Renal cortical epithelial cell (primary cell): ENCODE results near the gene ZNF771. TPM values are rescaled to one million over a fixed set of nuclear protein-coding genes. Genes with fewer than 3 reads are reported as not detected.

Experiments
- DNase-seq: peaks from one replicate; pipeline ENCODE4 v3.0.0-alpha.2; 2011; ENCODE audit warnings: low read depth
- total RNA-seq: library from RNA; depleted of rRNA; stranded (reverse); fragments of >200 nt; gene quantifications from 2 replicates; pipeline ENCODE4 v1.2.3, GENCODE V29; 2014

ZNF771 gene
- 9.0 and 10.1 TPM in 2 replicates for total RNA-seq

- peak; percentile 57 for DNase-seq
Measured at GRCh38 chr16:30407102-30407803, at the start of gene ZNF771. ZNF771 (plus strand) TSS chr16:30407606; CDS start chr16:30408054, 448 bp downstream.

- DNase-seq, result no peak
Measured at GRCh38 chr16:30357715-30358576, 49.5 kb upstream of the ZNF771 start.

GRCh38 chr16:30358577-30358936 lies 48.8 kb upstream of the ZNF771 start:
- DNase-seq, result no peak

GRCh38 chr16:30358990-30359870 lies 48.2 kb upstream of the ZNF771 start:
- no peak for DNase-seq

- no peak for DNase-seq
Measured at GRCh38 chr16:30359871-30360170, 47.6 kb upstream of the ZNF771 start.

- DNase-seq, result no peak
Measured at GRCh38 chr16:30361180-30361579, 46.2 kb upstream of the ZNF771 start.

- no peak for DNase-seq
Measured at GRCh38 chr16:30365200-30365599, 42.2 kb upstream of the ZNF771 start.

- DNase-seq, result no peak
Measured at GRCh38 chr16:30366511-30366910, 40.9 kb upstream of the ZNF771 start.

- no peak for DNase-seq
Measured at GRCh38 chr16:30367349-30368009, 39.9 kb upstream of the ZNF771 start.

- DNase-seq, result peak; percentile 43
Measured at GRCh38 chr16:30368122-30368791, 39.1 kb upstream of the ZNF771 start.

- no peak for DNase-seq
Measured at GRCh38 chr16:30368792-30369090, 38.7 kb upstream of the ZNF771 start.

- no peak for DNase-seq
Measured at GRCh38 chr16:30369091-30369937, 38.1 kb upstream of the ZNF771 start.

GRCh38 chr16:30369938-30370455 lies 37.4 kb upstream of the ZNF771 start:
- no peak for DNase-seq

GRCh38 chr16:30370456-30371247 lies 36.8 kb upstream of the ZNF771 start, which contains the start of gene TBC1D10B:
TBC1D10B (minus strand) TSS chr16:30370494; CDS start chr16:30370183, 311 bp downstream.
- peak; percentile 100 for DNase-seq

- no peak for DNase-seq
Measured at GRCh38 chr16:30371248-30371816, 36.1 kb upstream of the ZNF771 start.

- no peak for DNase-seq
Measured at GRCh38 chr16:30372038-30372712, 35.2 kb upstream of the ZNF771 start.

- DNase-seq, result no peak
Measured at GRCh38 chr16:30372725-30373124, 34.7 kb upstream of the ZNF771 start.

- no peak for DNase-seq
Measured at GRCh38 chr16:30374538-30374937, 32.9 kb upstream of the ZNF771 start, which contains the start of gene MYL11. MYL11 (plus strand) TSS chr16:30374802; CDS start chr16:30374858, 56 bp downstream.
